Measurements from ENCODE around the gene PSAP.
A peak's percentile ranks its signal among the peaks of the same experiment; 100 is the strongest.

The PSAP gene

DNA sequence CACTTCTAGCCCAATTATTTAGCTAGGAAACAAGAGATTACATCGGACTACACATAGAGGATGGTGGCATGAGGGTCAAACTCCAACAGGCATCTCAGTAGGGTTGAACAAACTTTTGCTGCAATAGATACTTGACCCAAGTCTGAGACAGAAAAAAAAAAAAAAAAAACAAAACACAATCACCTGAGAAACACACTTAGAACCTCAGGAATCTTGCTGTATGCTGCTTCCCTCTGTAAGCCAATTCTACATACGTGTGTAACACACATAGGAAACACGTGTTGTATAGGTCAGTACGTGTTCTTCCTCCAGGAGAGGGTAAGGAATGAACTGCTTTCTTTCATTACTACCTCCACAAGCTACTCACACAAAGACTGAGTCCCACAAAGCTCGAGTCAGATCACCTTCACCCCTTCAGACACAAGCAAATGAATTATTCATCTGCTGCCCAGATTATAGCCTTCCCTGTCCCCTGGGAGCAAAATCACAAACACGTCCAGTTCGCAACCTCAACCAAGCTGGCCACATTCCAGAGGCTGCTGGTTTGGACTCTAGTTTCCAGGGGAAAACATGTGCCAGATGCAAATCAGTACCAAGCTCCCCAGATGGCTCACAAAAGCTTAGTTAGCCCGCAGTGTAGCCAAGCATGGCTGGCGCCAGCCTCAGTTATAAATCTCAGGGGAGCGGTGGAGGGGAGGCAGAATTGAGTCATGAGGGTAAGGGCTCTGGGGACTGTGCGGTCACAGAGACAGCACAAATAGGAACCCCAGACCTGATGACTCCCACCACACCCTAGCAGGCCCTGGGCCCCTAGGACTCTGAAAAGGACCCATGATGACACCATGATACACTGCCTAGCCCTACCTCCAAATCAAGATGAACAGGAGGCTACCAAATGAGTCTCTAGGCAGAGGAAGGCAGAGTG is 15.1 kb downstream of the PSAP start:
- H3K9me3 ChIP-seq (ENCODE audit: insufficient read depth, low read length) = no peaks in the 10 kb centered on the region
- H4K20me1 ChIP-seq (ENCODE audit: insufficient read depth, low read length) = peaks cover 89% of the 10 kb centered on the region
- H3K27me3 ChIP-seq (ENCODE audit: low read depth, low read length) = peaks cover 44% of the 10 kb centered on the region
- H3K4me3 ChIP-seq (ENCODE audit: low read length) = peak overlapping the region; percentile 68
- peak overlapping the region; percentile 99 for H3K4me2 ChIP-seq (ENCODE audit: low read length)
- peaks cover 15% of the 10 kb centered on the region for H3K36me3 ChIP-seq (replicated peaks; ENCODE audit: low read depth, low read length)
- H3K9ac ChIP-seq (ENCODE audit: low read length) = no peak overlapping the region; the same call in 1 of the 2 replicates
- peak; percentile 88 for TF ChIP-seq EZH2phosphoT487 (IDR thresholded peaks at IDR 0.05; ENCODE audit: low read depth)
- TF ChIP-seq, protein P1, sequence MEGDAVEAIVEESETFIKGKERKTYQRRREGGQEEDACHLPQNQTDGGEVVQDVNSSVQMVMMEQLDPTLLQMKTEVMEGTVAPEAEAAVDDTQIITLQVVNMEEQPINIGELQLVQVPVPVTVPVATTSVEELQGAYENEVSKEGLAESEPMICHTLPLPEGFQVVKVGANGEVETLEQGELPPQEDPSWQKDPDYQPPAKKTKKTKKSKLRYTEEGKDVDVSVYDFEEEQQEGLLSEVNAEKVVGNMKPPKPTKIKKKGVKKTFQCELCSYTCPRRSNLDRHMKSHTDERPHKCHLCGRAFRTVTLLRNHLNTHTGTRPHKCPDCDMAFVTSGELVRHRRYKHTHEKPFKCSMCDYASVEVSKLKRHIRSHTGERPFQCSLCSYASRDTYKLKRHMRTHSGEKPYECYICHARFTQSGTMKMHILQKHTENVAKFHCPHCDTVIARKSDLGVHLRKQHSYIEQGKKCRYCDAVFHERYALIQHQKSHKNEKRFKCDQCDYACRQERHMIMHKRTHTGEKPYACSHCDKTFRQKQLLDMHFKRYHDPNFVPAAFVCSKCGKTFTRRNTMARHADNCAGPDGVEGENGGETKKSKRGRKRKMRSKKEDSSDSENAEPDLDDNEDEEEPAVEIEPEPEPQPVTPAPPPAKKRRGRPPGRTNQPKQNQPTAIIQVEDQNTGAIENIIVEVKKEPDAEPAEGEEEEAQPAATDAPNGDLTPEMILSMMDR (IDR thresholded peaks at IDR 0.05; ENCODE audit: low read depth, low read length) = no peak
- H3K79me2 ChIP-seq (ENCODE audit: low read length) = peaks cover 11% of the 10 kb centered on the region
- H2AFZ ChIP-seq (ENCODE audit: low read depth, low read length) = no peak overlapping the region
- peaks cover 38% of the 10 kb centered on the region for H3K4me1 ChIP-seq (ENCODE audit: low read length)
- H3K27ac ChIP-seq (ENCODE audit: low read length) = peak overlapping the region; percentile 30

- Histone ChIP-seq H3K27me3 (ENCODE audit: low read depth, low read length) (peaks cover 31% of the 10 kb centered on the region), H3K4me2 (ENCODE audit: low read length) (no peak overlapping the region), H3K27ac (ENCODE audit: low read length) (no peak overlapping the region), H3K36me3 (replicated peaks; ENCODE audit: low read depth, low read length) (peaks cover 26% of the 10 kb centered on the region), H3K79me2 (ENCODE audit: low read length) (peaks cover 11% of the 10 kb centered on the region), H4K20me1 (ENCODE audit: insufficient read depth, low read length) (peaks cover 75% of the 10 kb centered on the region), H3K9ac (ENCODE audit: low read length) (no peak overlapping the region), H3K4me3 (ENCODE audit: low read length) (no peak overlapping the region), H2AFZ (ENCODE audit: low read depth, low read length) (no peak overlapping the region), H3K4me1 (ENCODE audit: low read length) (peaks cover 38% of the 10 kb centered on the region), H3K9me3 (ENCODE audit: insufficient read depth, low read length) (no peaks in the 10 kb centered on the region)
- TF ChIP-seq, protein P1 (IDR thresholded peaks at IDR 0.05; ENCODE audit: low read depth, low read length) = no peak
- no peak for TF ChIP-seq EZH2phosphoT487 (IDR thresholded peaks at IDR 0.05; ENCODE audit: low read depth)
These were observed 16.7 kb downstream of the PSAP start for GRCh38 chr10:71834343-71834674.

GRCh38 chr10:71833451-71834342 is 17.4 kb downstream of the PSAP start:
- Histone ChIP-seq H3K4me2 (ENCODE audit: low read length) (peak overlapping the region; percentile 43), H3K27me3 (ENCODE audit: low read depth, low read length) (peaks cover 28% of the 10 kb centered on the region), H2AFZ (ENCODE audit: low read depth, low read length) (no peak overlapping the region), H3K9me3 (ENCODE audit: insufficient read depth, low read length) (no peaks in the 10 kb centered on the region), H3K4me3 (ENCODE audit: low read length) (no peak overlapping the region), H4K20me1 (ENCODE audit: insufficient read depth, low read length) (peaks cover 72% of the 10 kb centered on the region), H3K4me1 (ENCODE audit: low read length) (peaks cover 38% of the 10 kb centered on the region), H3K79me2 (ENCODE audit: low read length) (peaks cover 11% of the 10 kb centered on the region), H3K36me3 (replicated peaks; ENCODE audit: low read depth, low read length) (peaks cover 29% of the 10 kb centered on the region), H3K27ac (ENCODE audit: low read length) (no peak overlapping the region), H3K9ac (ENCODE audit: low read length) (no peak overlapping the region)
- TF ChIP-seq EZH2phosphoT487 (IDR thresholded peaks at IDR 0.05; ENCODE audit: low read depth) = no peak
- TF ChIP-seq, protein P1 (IDR thresholded peaks at IDR 0.05; ENCODE audit: low read depth, low read length) = no peak

- no peak for TF ChIP-seq EZH2phosphoT487 (IDR thresholded peaks at IDR 0.05; ENCODE audit: low read depth)
- TF ChIP-seq, protein P1 (IDR thresholded peaks at IDR 0.05; ENCODE audit: low read depth, low read length) = no peak
- Histone ChIP-seq H3K4me3 (ENCODE audit: low read length) (no peak overlapping the region), H4K20me1 (ENCODE audit: insufficient read depth, low read length) (peaks cover 64% of the 10 kb centered on the region), H3K36me3 (replicated peaks; ENCODE audit: low read depth, low read length) (peaks cover 32% of the 10 kb centered on the region), H3K9me3 (ENCODE audit: insufficient read depth, low read length) (no peaks in the 10 kb centered on the region), H3K27me3 (ENCODE audit: low read depth, low read length) (peaks cover 22% of the 10 kb centered on the region), H2AFZ (ENCODE audit: low read depth, low read length) (no peak overlapping the region), H3K79me2 (ENCODE audit: low read length) (peaks cover 11% of the 10 kb centered on the region), H3K9ac (ENCODE audit: low read length) (no peak overlapping the region), H3K4me1 (ENCODE audit: low read length) (peaks cover 38% of the 10 kb centered on the region), H3K4me2 (ENCODE audit: low read length) (peak overlapping the region; percentile 43), H3K27ac (ENCODE audit: low read length) (no peak overlapping the region)
These were observed 18.1 kb downstream of the PSAP start for GRCh38 chr10:71832967-71833366.

Data from OCI-LY3 (cell line).